ENCODE results near the gene ASB18. TPM values are rescaled to one million over a fixed set of nuclear protein-coding genes. Genes with fewer than 3 reads are reported as not detected.

Gene ASB18
- total and polyA plus RNA-seq, 2 of the 8 experiments (the other 6 are each of a cell fraction or from before 2014, with no cell fraction given) = not detected

DNA sequence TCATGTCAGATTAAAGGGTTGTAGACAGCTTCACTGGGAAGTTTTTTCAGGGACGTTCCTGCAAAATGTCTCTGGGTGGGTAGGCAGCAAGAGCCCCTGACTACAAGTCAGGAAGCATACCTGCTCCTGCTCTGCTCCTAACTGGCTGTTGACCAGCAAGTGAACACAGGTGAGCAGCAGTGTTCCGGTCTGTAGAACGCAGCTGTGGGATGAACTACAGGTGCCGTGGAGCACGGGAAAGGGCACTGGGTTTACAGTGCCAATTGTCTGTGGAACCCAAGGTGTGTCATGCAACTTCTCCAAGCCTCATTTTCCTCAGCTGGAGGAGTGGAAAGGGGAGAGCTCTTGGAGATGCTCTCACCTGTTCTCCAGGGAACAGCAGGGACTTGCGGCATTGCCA is 6.6 kb downstream of the ASB18 start:
- Histone ChIP-seq H4K91ac (replicated peaks; ENCODE audit: insufficient read length, low read length) (no peak overlapping the region), H3K4me3 (ENCODE audit: extremely low read depth in 1 of 4, insufficient read depth in 2 of 4, low read depth in 3 of 4, low read length in 4 of 4) (no peak overlapping the region), H3K4me2 (ENCODE audit: insufficient read depth in 1 of 2, low read depth in 2 of 2, low read length in 2 of 2) (no peak overlapping the region), H3K27ac (ENCODE audit: low read depth, low read length) (no peak overlapping the region), H3K23me2 (ENCODE audit: low read depth, low read length) (no peaks in the 10 kb centered on the region), H3K4ac (replicated peaks; ENCODE audit: insufficient read length, low read depth, low read length) (no peak overlapping the region), H3K9ac (replicated peaks in 1 of 4; ENCODE audit: extremely low read depth in 1 of 4, low read depth in 3 of 4, low read length in 3 of 4) (no peak overlapping the region), H3K4me1 (replicated peaks in 1 of 4; ENCODE audit: control insufficient read depth in 3 of 4, insufficient read depth in 4 of 4, low read length in 3 of 4) (0 out of 7 replicates have a peak, but pooled peaks cover 0 to 2% (median 0%) of the 10 kb centered on the region in 4 experiments), H3K79me1 (ENCODE audit: low read depth, low read length) (no peaks in the 10 kb centered on the region; the same call in 1 of the 2 replicates), H3K9me3 (ENCODE audit: insufficient read depth in 2 of 2, low read depth in 1 of 2, low read length in 1 of 2) (no peaks in the 10 kb centered on the region), H2BK20ac (ENCODE audit: low read length) (no peak overlapping the region), H2BK5ac (ENCODE audit: low read depth, low read length) (no peak overlapping the region), H2BK15ac (ENCODE audit: low read length) (no peak overlapping the region), H2BK120ac (replicated peaks; ENCODE audit: low read depth, low read length) (no peak overlapping the region), H2BK12ac (ENCODE audit: low read depth, low read length) (no peak overlapping the region), H3K18ac (ENCODE audit: extremely low read depth, low read length) (no peak overlapping the region), H4K5ac (ENCODE audit: insufficient read length, low read depth, low read length) (no peak overlapping the region), H4K8ac (ENCODE audit: extremely low read depth, insufficient read depth, low read length) (no peak overlapping the region), H3K14ac (ENCODE audit: insufficient read length) (no peak overlapping the region), H2AFZ (ENCODE audit: low read length) (no peak overlapping the region), H2AK5ac (ENCODE audit: low read depth, low read length) (peak overlapping the region; percentile 15; the same call in 1 of the 2 replicates), H3K27me3 (replicated peaks in 1 of 4; ENCODE audit: control insufficient read depth in 3 of 4, extremely low read depth in 1 of 4, insufficient read depth in 3 of 4, low read length in 3 of 4) (no peaks in the 10 kb centered on the region; a peak in 3 of 7 replicates), H3K23ac (ENCODE audit: insufficient read length) (no peak overlapping the region), H3K79me2 (ENCODE audit: control insufficient read depth in 1 of 2, insufficient read depth in 2 of 2, low read length in 2 of 2) (no peaks in the 10 kb centered on the region), H3K36me3 (ENCODE audit: control insufficient read depth in 2 of 4, insufficient read depth in 4 of 4, low read length in 3 of 4) (no peaks in the 10 kb centered on the region), H3K56ac (replicated peaks; ENCODE audit: insufficient read length, low read depth, low read length) (no peak overlapping the region), H4K20me1 (replicated peaks in 1 of 2; ENCODE audit: control insufficient read depth in 1 of 2, insufficient read depth in 2 of 2, low read length in 2 of 2) (no peaks in the 10 kb centered on the region)
- no peak for DNase-seq (ENCODE audit: low read depth in 1 of 2, low spot score in 2 of 2)
- no peak for FAIRE-seq
- CTCF ChIA-PET (ENCODE audit: partially characterized antibody) = interaction anchor here (0.8 to 1.2 kb wide), 4 partner anchors 15 to 114 kb away, joined by 3 to 4 read pairs (median 3); no protein-coding TSS in a partner anchor
- POLR2A ChIA-PET (ENCODE audit: partially characterized antibody) = no interaction called here
- WGBS, 2 experiments (ENCODE audit: extremely low coverage in 1 of 2, insufficient coverage in 1 of 2, insufficient read length in 1 of 2, insufficient replicate concordance in 2 of 2, low coverage in 1 of 2, low lambda C conversion rate in 2 of 2, missing lambda C conversion rate in 1 of 2) = 93% methylated on average over 6 of the region's 6 CpGs; no CpG with 5 or more reads in 1 of the 2 experiments

All from H1 (cell line).